ENCODE data around the gene CBX8.

The CBX8 gene

GRCh38 chr17:79746889-79747507, 49.9 kb downstream of the CBX8 start:
- H3K27me3 ChIP-seq (ENCODE audit: low read length) = no peaks in the 10 kb centered on the region
- no peak overlapping the region for H3K4me3 ChIP-seq (ENCODE audit: insufficient read depth, low read length, poor library complexity, severe bottlenecking)
- H3F3A ChIP-seq (ENCODE audit: insufficient read depth) = no peaks in the 10 kb centered on the region
- no peak overlapping the region for H3K4me2 ChIP-seq (ENCODE audit: low read depth, low read length, poor library complexity, severe bottlenecking)
- no peaks in the 10 kb centered on the region for H3K9me2 ChIP-seq (replicated peaks; ENCODE audit: insufficient read depth, low read length)
- no peaks in the 10 kb centered on the region for H3K79me2 ChIP-seq (ENCODE audit: insufficient read depth, low read length)
- no peak overlapping the region for H2AFZ ChIP-seq (ENCODE audit: low read depth, low read length, severe bottlenecking)
- TF ChIP-seq, protein P1, sequence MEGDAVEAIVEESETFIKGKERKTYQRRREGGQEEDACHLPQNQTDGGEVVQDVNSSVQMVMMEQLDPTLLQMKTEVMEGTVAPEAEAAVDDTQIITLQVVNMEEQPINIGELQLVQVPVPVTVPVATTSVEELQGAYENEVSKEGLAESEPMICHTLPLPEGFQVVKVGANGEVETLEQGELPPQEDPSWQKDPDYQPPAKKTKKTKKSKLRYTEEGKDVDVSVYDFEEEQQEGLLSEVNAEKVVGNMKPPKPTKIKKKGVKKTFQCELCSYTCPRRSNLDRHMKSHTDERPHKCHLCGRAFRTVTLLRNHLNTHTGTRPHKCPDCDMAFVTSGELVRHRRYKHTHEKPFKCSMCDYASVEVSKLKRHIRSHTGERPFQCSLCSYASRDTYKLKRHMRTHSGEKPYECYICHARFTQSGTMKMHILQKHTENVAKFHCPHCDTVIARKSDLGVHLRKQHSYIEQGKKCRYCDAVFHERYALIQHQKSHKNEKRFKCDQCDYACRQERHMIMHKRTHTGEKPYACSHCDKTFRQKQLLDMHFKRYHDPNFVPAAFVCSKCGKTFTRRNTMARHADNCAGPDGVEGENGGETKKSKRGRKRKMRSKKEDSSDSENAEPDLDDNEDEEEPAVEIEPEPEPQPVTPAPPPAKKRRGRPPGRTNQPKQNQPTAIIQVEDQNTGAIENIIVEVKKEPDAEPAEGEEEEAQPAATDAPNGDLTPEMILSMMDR (IDR thresholded peaks at IDR 0.05; ENCODE audit: insufficient read depth, low read length, poor library complexity, severe bottlenecking) = no peak
- no peaks in the 10 kb centered on the region for H3K36me3 ChIP-seq (ENCODE audit: low read length)
- H3K27ac ChIP-seq (ENCODE audit: low read depth, low read length) = no peak overlapping the region
- H3K9me3 ChIP-seq (ENCODE audit: insufficient read depth, low read length) = no peaks in the 10 kb centered on the region
- no peaks in the 10 kb centered on the region for H4K20me1 ChIP-seq (ENCODE audit: low read depth, low read length)
- no peak overlapping the region for H3K9ac ChIP-seq (ENCODE audit: low read length)

- Histone ChIP-seq H3K9ac (ENCODE audit: low read length) (no peak overlapping the region), H3K4me2 (ENCODE audit: low read depth, low read length, poor library complexity, severe bottlenecking) (no peak overlapping the region), H4K20me1 (ENCODE audit: low read depth, low read length) (no peaks in the 10 kb centered on the region)
Measured at GRCh38 chr17:79745641-79746105, 51.2 kb downstream of the CBX8 start.

DNA sequence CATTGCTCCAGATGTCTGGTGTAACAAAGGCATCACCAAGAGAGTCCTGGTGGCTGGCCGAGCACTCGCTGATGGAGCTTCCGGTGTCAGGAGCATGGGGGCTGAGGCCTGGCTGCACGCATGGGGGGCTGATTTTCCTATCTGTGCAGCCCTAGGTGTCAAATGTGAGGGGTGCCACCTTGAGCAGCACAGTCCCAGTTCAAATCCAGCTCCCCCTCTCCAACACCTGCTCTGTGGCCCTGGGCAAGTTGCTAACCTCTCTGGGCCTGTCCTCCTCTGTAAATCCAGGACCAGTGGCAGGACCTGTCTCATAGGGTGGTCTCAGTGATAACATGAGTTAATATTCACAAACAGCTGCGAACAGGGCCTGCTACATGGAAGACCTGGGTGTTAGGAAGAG, 53.3 kb downstream of the CBX8 start:
- H3K9me3 ChIP-seq (ENCODE audit: insufficient read depth, low read length) = no peaks in the 10 kb centered on the region
- no peak overlapping the region for H2AFZ ChIP-seq (ENCODE audit: low read depth, low read length, severe bottlenecking)
- no peaks in the 10 kb centered on the region for H3F3A ChIP-seq (ENCODE audit: insufficient read depth)
- no peak overlapping the region for H3K4me3 ChIP-seq (ENCODE audit: insufficient read depth, low read length, poor library complexity, severe bottlenecking)
- H3K79me2 ChIP-seq (ENCODE audit: insufficient read depth, low read length) = no peaks in the 10 kb centered on the region
- H3K36me3 ChIP-seq (ENCODE audit: low read length) = no peaks in the 10 kb centered on the region
- no peaks in the 10 kb centered on the region for H3K27me3 ChIP-seq (ENCODE audit: low read length)
- no peak overlapping the region for H3K27ac ChIP-seq (ENCODE audit: low read depth, low read length)
- H3K4me2 ChIP-seq (ENCODE audit: low read depth, low read length, poor library complexity, severe bottlenecking) = no peak overlapping the region
- H4K20me1 ChIP-seq (ENCODE audit: low read depth, low read length) = no peaks in the 10 kb centered on the region
- no peak overlapping the region for H3K9ac ChIP-seq (ENCODE audit: low read length)
- H3K9me2 ChIP-seq (replicated peaks; ENCODE audit: insufficient read depth, low read length) = no peaks in the 10 kb centered on the region
- no peak for TF ChIP-seq EZH2phosphoT487 (conservative IDR thresholded peaks at IDR 0.05; ENCODE audit: low read length)
- TF ChIP-seq, protein P1 (IDR thresholded peaks at IDR 0.05; ENCODE audit: insufficient read depth, low read length, poor library complexity, severe bottlenecking) = no peak

More at GRCh38 chr17:79745641-79746105, 51.2 kb downstream of the CBX8 start:
- Histone ChIP-seq H3K4me3 (ENCODE audit: insufficient read depth, low read length, poor library complexity, severe bottlenecking) (no peak overlapping the region), H3K9me3 (ENCODE audit: insufficient read depth, low read length) (no peaks in the 10 kb centered on the region), H3K27me3 (ENCODE audit: low read length) (no peaks in the 10 kb centered on the region), H3K36me3 (ENCODE audit: low read length) (no peaks in the 10 kb centered on the region), H3F3A (ENCODE audit: insufficient read depth) (no peaks in the 10 kb centered on the region), H3K79me2 (ENCODE audit: insufficient read depth, low read length) (no peaks in the 10 kb centered on the region), H3K27ac (ENCODE audit: low read depth, low read length) (no peak overlapping the region), H2AFZ (ENCODE audit: low read depth, low read length, severe bottlenecking) (no peak overlapping the region), H3K9me2 (replicated peaks; ENCODE audit: insufficient read depth, low read length) (no peaks in the 10 kb centered on the region)
- TF ChIP-seq, protein P1 (IDR thresholded peaks at IDR 0.05; ENCODE audit: insufficient read depth, low read length, poor library complexity, severe bottlenecking) = no peak
- TF ChIP-seq EZH2phosphoT487 (conservative IDR thresholded peaks at IDR 0.05; ENCODE audit: low read length) = no peak
